KMS-11 (cell line): ENCODE measurements around the gene PPFIBP2.

Source experiments
- H2AFZ ChIP-seq: fragments of 200-600 bp; sonication (generic); 2 replicates; pipeline ENCODE4 v1.6.1; 2016; ENCODE audit warnings: antibody characterized with exemption, mixed run types, low read depth
- H3K27ac ChIP-seq: fragments of 200-600 bp; sonication (generic); 2 replicates; pipeline ENCODE4 v1.6.1; 2016; ENCODE audit warnings: mild to moderate bottlenecking, mixed run types
- H3K27me3 ChIP-seq: fragments of 200-600 bp; sonication (generic); 2 replicates; pipeline ENCODE4 v1.6.1; 2017; ENCODE audit warnings: mild to moderate bottlenecking, low read depth, mixed run types, moderate library complexity; ENCODE audit not compliant: insufficient read depth
- H3K36me3 ChIP-seq: fragments of 200-600 bp; sonication (generic); 2 replicates; pipeline ENCODE4 v1.6.1; 2017; ENCODE audit warnings: mild to moderate bottlenecking, mixed run types; ENCODE audit not compliant: insufficient read depth
- H3K4me1 ChIP-seq: fragments of 200-600 bp; sonication (generic); 2 replicates; pipeline ENCODE4 v1.6.1; 2016; ENCODE audit warnings: mild to moderate bottlenecking, low read depth, mixed run types; ENCODE audit not compliant: poor library complexity, severe bottlenecking
- H3K4me2 ChIP-seq: fragments of 200-600 bp; sonication (generic); 2 replicates; pipeline ENCODE4 v1.7.0; 2016; ENCODE audit warnings: mild to moderate bottlenecking, mixed run types
- H3K4me3 ChIP-seq: fragments of 200-600 bp; sonication (generic); IDR thresholded peaks from 2 replicates; pipeline ENCODE4 v1.6.1; 2017; ENCODE audit warnings: low read depth, low read length, mixed read lengths; ENCODE audit not compliant: insufficient read depth
- H3K79me2 ChIP-seq: fragments of 200-600 bp; sonication (generic); 2 replicates; pipeline ENCODE4 v1.6.1; 2016; ENCODE audit warnings: low read depth, mixed run types; ENCODE audit not compliant: insufficient read depth
- H3K9ac ChIP-seq: fragments of 200-600 bp; sonication (generic); 2 replicates; pipeline ENCODE4 v1.6.1; 2016; ENCODE audit warnings: mild to moderate bottlenecking, mixed run types
- H4K20me1 ChIP-seq: fragments of 200-600 bp; sonication (generic); 2 replicates; pipeline ENCODE4 v1.6.1; 2016; ENCODE audit warnings: mild to moderate bottlenecking, mixed run types; ENCODE audit not compliant: insufficient read depth
- TF ChIP-seq, protein P1 (sequence below): fragments of 200-600 bp; sonication (generic); conservative IDR thresholded peaks from 2 replicates; pipeline ENCODE4 v1.6.1; 2017; ENCODE audit warnings: low read depth, mild to moderate bottlenecking, antibody characterized with exemption, low read length, moderate library complexity, mixed read lengths

The PPFIBP2 gene

GRCh38 chr11:7677071-7677470 lies 163.3 kb downstream of the PPFIBP2 start:
- Histone ChIP-seq H3K27ac (no peak overlapping the region), H3K9ac (no peak overlapping the region), H3K27me3 (no peaks in the 10 kb centered on the region)

GRCh38 chr11:7677796-7678201 lies 164.0 kb downstream of the PPFIBP2 start:
- Histone ChIP-seq H4K20me1 (no peaks in the 10 kb centered on the region), H2AFZ (no peak overlapping the region), H3K27ac (no peak overlapping the region), H3K79me2 (no peaks in the 10 kb centered on the region), H3K36me3 (no peaks in the 10 kb centered on the region), H3K9ac (no peak overlapping the region), H3K27me3 (no peaks in the 10 kb centered on the region), H3K4me1 (peaks cover 3% of the 10 kb centered on the region), H3K4me2 (no peak overlapping the region), H3K4me3 (no peak overlapping the region)
- TF ChIP-seq, protein P1, sequence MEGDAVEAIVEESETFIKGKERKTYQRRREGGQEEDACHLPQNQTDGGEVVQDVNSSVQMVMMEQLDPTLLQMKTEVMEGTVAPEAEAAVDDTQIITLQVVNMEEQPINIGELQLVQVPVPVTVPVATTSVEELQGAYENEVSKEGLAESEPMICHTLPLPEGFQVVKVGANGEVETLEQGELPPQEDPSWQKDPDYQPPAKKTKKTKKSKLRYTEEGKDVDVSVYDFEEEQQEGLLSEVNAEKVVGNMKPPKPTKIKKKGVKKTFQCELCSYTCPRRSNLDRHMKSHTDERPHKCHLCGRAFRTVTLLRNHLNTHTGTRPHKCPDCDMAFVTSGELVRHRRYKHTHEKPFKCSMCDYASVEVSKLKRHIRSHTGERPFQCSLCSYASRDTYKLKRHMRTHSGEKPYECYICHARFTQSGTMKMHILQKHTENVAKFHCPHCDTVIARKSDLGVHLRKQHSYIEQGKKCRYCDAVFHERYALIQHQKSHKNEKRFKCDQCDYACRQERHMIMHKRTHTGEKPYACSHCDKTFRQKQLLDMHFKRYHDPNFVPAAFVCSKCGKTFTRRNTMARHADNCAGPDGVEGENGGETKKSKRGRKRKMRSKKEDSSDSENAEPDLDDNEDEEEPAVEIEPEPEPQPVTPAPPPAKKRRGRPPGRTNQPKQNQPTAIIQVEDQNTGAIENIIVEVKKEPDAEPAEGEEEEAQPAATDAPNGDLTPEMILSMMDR, result no peak

More at GRCh38 chr11:7677071-7677470, 163.3 kb downstream of the PPFIBP2 start:
- TF ChIP-seq, protein P1, result no peak
- peaks cover 6% of the 10 kb centered on the region for H3K4me1 ChIP-seq
- no peaks in the 10 kb centered on the region for H3K79me2 ChIP-seq
- no peaks in the 10 kb centered on the region for H3K36me3 ChIP-seq
- H3K4me2 ChIP-seq, result no peak overlapping the region
- no peaks in the 10 kb centered on the region for H4K20me1 ChIP-seq
- H2AFZ ChIP-seq, result no peak overlapping the region
- no peak overlapping the region for H3K4me3 ChIP-seq

GRCh38 chr11:7683571-7683970 lies 169.8 kb downstream of the PPFIBP2 start:
- Histone ChIP-seq H2AFZ (no peak overlapping the region), H3K36me3 (no peaks in the 10 kb centered on the region), H3K4me3 (no peak overlapping the region), H3K4me1 (no peaks in the 10 kb centered on the region), H3K9ac (no peak overlapping the region), H3K4me2 (no peak overlapping the region), H3K79me2 (no peaks in the 10 kb centered on the region), H4K20me1 (no peaks in the 10 kb centered on the region), H3K27me3 (no peaks in the 10 kb centered on the region), H3K27ac (no peak overlapping the region)
- TF ChIP-seq, protein P1, result no peak

DNA sequence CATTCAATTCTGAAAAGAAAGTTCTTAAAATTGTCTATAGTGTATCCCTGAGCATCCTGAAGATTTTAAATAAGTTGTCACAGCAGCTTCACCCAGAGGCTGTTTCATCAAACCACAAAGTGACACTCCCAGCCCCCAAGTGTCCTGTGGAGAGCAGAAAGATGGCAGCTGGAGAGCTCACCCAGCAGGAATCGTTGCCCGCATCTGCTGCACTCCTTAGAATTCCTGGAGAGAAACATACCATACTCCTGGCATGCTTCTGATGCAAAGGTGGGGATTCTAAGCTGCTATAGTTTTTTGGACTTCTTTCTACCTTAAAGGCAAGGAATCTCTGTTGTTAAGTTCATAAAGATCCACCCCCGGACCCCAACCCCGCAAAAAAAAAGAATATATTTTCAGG lies 173.0 kb downstream of the PPFIBP2 start:
- no peaks in the 10 kb centered on the region for H3K27me3 ChIP-seq
- H3K9ac ChIP-seq, result no peak overlapping the region
- TF ChIP-seq, protein P1, result no peak
- no peak overlapping the region for H3K4me3 ChIP-seq
- no peak overlapping the region for H2AFZ ChIP-seq
- H3K4me2 ChIP-seq, result no peak overlapping the region
- no peaks in the 10 kb centered on the region for H3K79me2 ChIP-seq
- H4K20me1 ChIP-seq, result no peaks in the 10 kb centered on the region
- no peaks in the 10 kb centered on the region for H3K4me1 ChIP-seq
- no peak overlapping the region for H3K27ac ChIP-seq
- no peaks in the 10 kb centered on the region for H3K36me3 ChIP-seq
